Brain pericyte (primary cell): ENCODE data around the gene FRMD4A.

Experiments used
- DNase-seq: peaks from one replicate; pipeline ENCODE4 v3.0.0-alpha.2; 2012; ENCODE audit warnings: low read depth, low spot score

The FRMD4A gene

DNA sequence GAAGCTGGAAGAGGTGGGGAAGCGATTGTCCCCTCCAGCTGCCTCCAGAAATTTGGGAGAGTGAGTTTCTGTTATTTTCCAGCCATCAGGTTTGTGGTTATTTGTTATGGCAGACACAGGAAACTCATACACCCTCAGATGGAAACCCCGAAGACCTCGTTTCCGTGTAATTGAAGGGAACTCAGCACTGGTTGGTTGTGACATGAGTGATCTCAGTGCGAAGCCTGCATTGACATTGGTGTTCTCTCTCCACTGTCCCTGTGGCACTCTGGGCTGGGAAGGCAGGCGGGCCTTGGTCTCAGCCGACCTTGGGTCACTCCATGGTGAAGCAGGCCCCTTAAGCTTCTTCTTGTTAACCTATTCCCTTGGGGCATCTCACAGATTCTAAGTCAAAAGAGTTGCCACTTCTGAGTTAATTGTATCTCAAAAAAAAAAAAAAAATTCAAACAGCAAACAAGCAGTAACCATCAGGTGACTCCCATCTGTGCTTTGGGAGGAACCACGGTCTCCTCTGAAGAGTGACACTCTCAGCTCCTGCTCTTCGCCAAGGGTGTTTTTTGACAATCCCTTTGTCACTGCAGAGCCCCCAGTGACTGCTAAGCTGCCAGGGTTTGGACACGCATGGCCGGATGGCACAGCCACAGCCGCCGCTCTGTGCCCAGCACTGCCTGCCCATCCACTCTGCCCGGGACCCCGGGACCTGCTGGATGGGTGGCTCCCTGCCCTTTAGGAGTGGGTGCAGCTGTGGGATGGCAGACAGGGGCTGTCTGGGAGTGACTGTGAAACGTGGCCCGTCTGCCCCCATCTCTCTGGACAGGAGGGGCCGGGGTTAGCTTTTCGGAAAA, 510.4 kb downstream of the FRMD4A start:
- DNase-seq, result no peak

DNA sequence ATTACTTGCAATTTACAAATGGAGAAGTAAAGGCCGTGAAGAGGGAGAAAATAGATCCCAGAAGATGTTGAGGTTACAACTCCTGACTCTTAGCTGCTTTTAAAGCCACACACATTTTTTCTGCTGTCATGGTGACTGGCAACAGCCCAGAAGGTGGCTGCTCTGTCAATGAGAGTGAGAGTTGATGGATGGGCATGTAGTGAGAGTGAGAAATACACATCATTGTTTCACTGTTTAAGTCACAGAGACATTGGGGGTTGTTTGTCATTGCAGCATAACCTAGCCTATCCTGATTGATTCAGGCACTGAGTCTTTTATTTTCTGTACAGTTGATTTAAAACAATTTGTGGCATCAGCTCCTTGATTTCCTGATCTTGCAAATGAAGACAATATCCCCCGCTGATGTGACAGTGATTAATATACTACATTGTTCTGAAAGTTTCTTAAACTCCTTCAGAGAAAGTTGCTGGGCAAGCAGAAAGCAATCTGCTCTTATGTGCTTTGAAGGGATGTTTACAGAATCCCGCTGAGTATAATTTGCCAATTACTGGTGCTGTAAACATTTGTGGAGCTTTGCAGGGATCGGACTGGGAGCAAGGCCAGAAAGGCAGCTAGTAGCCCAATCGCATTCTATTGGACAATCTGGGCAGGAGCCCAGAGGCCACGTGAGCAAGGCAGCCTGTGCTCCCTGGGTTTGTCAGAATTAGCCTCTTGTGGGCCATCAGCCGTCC, 514.4 kb downstream of the FRMD4A start:
- DNase-seq, result peak; percentile 82

DNA sequence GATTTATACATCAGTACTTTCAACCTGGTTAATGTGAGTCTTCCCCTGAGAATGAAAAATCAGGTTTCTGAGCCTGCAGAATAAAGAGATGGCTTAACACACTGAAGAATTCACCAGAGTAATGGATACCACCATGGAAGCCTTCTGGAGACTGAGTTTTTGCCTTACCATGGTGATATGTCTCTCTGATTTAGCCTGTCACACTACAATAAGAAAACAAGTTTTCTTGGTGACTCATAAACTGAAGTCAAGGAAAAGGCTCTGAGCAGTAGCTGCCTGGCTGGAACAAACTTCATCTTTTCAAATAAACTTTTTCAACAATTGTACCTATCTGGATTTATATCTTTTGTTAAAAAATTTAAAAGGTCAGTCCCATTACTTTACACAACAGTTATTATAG, 515.0 kb downstream of the FRMD4A start:
- DNase-seq, result no peak

DNA sequence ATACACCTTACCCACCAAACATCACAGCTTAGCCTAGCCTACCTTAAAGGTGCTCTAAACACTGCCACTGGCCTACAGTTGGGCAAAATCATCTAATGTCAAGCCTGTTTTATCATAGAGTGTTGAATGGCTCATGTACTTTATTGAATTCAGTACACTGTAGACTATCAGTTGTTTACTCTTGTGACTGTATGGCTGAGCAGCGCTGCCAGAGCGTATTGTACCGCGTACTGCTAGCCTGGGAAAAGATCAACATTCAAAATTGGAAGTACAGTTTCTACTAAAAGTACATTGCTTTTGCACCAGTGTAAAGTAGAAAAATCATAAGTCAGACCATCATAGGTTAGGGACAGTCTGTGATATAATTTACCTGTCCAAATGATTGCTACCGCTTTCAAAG, 517.2 kb downstream of the FRMD4A start:
- DNase-seq, result no peak

DNA sequence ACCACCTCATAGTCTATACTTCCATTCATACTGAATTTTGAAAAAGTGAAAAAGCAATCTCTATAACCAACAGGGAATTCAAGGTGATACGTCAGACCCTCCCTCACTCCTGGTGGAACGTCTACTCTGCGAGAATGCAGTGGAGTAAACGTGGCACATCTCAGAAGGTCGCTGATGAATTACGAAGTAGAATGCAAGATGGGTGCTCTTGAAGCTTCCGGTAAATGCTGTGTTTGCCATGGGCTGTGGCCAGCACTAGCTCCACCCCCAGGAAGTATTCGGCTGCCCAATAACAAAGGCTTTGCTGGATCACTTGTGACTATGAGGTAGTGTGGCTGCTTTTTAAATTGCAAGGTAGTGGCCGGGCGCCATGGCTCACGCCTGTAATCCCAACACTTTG, 517.9 kb downstream of the FRMD4A start:
- DNase-seq, result no peak

DNA sequence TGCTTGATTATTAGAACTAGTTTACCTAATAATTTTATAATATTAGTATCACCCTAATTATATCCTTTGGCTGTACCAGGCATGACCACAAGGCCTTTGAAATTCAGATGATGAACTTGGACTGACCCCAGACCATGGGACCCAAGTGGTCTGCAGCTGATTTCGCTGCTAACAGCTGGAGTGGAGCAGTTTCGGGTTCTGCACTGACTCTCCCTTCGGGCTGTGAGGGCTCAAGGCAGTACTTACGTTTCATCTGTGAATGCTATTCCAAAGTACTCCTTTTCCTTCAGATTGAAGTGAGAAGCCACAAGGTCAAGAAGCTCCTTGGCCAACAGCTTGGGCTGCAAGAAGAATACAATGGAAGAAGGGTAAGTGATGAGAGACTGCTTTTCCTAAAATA, 520.2 kb downstream of the FRMD4A start:
- DNase-seq, result no peak

DNA sequence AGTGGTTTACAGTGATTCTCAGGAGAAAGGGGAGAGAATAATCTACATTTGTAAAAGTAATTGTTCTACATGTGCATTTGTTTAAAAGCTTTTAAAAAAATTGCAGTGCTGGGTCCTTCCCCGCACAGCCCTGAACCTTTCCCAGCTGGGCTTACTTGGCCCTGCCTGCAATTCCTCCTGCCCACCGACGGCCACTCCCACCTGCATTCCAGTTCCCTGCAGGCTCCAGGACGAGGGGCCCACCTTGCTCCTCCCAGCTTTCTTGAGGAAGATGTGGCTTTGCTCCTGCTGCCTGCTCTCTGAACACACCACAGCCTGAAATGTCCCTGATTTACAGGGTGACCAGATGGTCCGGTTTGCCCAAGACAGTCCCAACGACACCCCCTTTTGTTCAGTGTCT, 521.3 kb downstream of the FRMD4A start:
- DNase-seq, result no peak

DNA sequence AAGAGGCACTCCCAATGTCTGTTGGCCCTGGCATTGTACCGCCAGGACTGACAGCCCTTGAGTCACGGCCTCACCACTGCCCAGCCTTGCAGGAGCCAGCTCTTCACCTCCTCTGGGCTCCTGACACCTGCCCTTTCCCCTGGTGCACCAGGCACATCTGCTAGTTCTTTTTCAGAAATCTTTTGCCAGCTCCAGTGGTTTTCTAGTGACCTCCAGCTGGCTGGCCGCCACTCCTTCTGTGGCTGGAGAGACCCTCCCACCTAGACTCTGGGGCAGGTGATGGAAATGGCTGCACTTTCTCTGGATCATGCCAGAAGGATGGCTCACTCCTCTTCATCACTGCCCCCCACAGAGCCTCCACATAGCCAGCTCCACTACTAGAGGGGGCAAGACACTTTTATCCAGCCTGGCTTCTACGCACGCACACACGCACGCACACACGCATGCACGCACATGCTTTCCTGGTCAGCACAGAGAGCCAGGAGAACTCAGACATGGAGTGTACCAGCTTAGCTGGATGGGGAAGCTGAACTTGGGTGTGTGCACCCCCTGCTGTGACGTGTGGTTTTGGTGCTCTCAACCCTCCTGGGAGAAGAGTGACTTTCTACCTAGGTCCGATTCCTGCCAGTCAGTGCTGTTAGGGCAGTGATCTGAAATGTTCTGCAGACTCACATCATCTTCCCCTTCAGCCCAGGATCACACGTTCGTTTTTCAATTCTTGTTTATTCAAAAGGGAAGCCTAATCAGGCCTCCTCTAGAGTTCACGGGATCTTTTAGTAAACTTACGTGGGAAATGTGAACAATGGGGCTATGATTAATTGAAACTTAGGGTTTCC, 522.0 kb downstream of the FRMD4A start:
- DNase-seq, result no peak

DNA sequence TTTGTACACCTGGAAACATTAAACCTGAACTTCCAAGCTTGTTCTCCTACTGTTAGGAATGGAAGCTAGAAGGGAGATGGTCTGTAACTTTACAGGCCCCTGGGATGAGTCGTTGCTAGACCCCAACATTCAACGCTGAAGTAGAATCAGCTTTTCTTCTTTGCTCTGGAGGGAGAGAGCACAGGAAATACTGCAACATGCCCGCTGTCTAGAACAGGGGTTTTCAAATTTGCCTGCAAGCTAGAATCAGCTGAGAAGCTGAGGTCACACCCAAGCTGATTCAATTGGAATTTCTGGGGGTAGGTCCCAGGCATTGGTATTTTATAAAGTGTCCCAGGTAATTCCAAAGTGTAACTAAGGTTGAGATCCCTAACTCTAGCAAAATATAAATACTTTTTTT, 524.3 kb downstream of the FRMD4A start:
- no peak for DNase-seq

DNA sequence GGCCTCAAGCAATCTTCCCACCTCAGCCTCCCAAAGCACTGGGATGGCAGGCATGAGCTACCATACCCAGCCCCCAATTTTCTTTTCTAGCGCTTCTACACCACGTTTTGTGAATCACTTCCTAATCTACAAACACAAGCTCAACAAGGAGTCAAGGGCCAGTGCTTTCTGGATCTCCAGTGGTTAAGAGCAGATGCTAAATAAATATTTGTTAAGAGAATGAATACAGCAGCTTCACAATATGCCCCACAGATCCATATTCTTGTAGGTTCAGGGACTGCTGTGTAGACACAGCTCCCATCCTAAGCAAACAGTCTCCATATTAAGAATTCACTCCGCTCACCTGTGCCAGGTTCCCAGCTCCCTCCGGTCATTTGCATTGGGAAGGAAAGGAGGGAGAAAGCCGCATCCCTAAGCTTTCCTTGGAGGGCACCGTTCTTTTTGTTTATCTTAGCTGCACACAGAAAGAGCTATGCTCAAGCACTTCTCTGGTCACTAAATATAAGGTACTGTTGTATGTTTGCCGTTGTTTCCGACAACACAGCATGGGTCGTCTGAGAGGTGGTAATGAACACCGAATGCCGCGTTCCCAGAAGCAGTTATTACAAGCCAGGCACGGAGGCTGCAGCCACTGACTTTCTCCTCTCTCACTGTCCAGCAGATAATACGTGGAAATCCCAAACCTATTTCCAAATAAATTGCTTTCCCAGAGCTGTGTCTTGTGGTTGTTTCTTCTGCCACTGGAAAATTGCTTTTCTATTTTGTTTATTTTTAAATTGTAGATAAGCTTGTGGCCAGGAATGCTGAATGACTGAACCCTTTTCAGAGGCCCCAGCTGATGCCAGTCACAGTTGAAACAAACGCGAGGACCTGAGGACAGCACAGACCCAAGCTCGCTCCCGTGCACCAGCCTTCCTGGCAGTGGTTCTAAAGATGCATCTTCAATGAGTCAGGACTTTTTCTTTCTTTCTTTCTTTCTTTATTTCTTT, 526.9 kb downstream of the FRMD4A start:
- no peak for DNase-seq

DNA sequence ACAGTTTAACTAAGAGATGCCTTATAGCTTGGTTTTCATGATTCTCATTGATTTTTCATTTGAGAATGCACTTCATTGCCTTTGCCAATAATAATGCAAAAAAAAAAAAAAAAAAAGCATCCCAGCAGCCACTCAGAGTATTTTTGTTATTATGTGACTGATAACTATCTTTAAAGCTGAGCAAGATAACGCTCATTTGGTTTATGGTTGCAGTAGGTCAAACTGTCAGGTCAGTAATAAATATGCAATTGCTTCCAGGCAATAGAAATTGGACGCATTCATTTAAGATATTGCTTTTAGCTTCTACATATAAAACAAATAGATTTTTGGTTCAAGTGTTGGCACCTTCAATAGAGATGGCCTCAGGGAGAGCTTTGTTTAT, 528.8 kb downstream of the FRMD4A start:
- DNase-seq, result no peak

DNA sequence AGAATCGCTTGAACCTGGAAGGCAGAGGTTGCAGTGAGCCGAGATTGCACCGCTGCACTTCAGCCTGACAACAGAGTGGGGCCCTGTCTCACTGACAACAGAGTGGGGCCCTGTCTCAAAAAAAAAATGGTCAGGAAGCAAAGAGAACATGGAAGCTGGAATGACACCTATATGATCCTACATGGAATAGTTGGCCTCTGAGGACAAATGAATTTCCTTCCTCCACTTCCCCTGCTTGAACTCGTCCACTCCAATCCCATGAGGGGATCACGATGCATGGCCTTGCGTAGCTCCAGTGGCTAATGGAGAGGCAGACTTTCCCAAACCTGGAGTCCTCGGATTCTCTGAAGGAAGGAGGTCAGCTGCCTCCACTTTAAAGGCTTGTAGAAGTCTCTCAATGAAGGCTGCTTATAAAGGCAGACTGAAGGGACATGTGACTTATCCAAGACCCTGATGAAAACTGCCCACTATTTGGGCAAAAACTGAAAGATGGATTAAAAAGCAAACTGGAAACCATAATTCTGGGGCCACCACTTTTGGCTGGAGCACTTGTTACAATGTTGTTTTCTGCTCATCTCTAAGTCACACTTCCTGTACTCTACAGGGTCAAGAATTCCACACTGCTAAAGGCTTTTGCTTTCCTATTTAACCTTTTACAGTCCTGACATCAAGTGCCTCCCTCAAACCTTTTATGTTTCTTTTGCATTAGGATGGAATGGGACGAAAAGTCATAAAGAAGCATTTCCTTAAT, 529.4 kb downstream of the FRMD4A start:
- DNase-seq, result no peak

DNA sequence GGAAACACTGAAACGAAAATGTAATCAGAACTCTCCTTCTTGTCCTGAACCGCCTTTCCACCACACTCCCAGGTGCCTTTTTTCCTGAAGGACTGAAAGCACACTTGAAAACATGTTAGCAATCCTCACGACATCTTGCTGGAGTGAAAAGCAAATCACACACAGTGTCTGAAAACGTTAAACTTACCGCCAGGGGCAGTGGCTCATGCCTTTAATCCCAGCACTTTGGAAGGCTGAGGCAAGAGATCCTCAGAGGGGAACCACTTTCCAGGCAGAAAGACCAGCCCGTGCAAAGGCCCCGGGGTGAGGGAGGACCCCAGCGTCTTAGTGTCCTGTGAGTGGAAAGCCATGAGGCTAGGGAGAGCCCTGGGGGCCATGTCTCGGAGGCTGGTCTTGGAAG, 533.6 kb downstream of the FRMD4A start:
- no peak for DNase-seq

DNA sequence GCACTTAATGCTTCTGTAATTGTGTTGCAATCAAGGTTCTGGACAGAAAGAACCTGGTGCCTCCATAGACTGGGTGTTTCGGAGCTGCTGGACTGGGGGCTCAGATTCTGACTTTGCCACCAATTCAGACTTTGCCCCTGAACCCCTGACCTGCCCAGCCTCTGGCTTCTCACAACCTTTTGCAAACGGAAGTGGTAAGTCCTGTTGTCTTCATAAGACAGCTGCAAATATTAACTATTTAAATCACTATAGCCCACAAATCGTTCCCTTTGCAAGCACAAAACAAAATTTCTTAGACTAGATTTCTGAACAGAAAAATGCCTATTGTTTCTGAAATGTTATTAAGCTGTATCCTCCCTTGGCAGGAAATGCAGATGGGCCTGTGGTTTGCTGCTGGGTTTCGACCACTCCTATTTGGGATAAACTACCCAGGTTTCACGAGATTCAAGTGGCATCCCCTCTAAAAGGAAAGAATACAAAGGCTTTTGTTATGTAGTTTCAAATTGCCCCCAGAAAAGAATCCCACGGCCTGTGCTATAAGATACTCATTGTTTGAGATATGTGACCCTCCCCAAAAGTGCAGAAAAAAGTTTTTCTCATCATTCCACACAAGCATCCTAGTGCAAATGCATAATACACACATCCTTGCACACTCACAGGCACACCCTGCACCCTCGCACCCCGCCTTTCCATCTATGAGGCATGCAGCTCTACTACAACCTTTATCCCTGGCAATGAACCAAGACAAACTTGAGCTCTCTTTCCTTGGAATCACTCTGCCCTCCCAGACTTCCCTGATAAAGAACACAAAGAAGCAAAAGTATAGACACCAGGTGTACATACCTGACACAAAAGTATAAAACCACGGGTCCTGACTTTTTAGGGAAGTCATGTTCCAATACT, 534.8 kb downstream of the FRMD4A start:
- DNase-seq, result no peak

DNA sequence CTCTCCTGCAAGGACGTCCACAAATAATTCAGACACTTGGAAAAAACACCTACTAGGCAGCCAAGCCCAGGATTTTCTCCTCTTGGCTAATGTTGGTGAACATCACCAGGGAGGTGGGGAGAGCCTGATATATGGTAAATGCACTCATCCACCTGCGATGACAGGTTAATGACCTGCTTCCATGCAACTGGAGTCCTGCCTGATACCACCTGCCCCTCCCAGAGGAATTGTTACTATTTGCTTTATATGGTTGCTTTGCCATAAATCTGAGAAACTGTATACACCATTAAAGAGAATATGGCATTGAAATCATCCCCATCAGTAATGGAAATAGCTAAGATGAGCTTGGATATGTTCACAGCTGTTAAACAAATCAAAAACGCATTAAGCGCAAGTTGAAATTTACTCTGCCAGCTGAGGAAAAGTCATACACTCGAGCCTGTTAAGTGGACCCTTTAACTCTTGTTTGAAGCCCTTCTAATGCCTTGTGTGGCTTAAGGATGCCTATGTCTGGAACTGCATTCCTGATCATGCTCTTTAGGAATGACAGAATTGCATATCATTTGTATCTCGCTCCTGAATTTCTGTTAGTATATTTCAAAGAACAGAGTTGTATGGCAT, 535.6 kb downstream of the FRMD4A start:
- DNase-seq, result no peak

DNA sequence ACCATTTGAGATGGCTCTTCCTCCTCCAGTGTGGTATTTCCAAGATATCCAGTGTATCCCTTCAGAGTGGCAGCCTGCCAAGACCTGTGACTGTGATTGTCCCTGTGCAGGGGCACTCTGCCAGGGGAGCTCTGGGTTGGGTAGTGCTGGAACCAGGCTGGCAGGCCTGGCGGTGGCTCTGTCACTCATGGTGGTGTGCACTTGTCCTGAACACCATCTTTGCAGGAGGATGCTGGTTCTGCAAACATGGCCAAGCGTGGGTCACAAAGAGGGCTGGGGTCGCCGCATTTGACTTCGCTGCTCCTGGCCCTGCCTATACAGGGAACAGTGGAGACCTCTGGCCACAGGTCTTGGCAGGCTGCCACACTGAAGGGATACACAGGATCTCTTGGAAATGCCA, 538.7 kb downstream of the FRMD4A start:
- DNase-seq, result no peak

DNA sequence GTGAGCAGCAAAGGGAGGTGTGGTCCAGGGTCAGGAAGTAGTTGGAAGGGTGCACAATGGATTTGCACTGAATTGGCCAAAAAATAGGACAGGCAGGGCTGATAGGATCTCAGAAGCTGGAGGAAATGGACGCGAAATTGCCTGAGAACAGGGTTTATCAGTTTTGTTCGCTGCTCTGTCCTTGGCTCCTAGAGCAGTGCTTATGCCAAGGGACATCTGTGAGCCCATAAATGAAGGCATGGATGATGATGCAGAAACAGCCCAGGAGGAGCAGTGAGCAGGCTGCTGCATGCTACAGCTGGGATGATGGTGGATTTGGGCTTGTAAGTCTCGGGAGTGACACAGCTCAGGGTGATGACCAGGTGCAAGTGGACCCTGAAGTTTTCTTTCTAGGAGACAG, 539.2 kb downstream of the FRMD4A start:
- no peak for DNase-seq

DNA sequence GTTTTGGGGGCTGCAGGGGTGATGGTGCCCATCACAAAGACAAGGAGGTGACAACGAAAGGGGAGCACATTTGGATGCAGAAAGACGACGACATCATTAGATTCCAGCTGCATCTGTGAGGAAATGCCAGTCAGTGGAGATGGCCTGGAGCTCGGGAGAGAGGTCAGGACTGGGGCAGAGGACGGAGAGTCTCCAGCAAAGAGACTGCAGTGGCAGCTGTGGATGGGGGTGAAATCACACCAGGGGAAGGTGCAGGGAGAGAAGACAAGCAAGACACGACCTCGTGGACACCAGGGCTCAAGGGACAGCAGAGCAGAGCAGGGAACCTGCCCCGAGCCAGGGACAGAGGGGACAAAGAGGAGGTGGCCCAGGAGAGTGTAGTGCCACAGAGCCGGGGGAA, 540.5 kb downstream of the FRMD4A start:
- no peak for DNase-seq

DNA sequence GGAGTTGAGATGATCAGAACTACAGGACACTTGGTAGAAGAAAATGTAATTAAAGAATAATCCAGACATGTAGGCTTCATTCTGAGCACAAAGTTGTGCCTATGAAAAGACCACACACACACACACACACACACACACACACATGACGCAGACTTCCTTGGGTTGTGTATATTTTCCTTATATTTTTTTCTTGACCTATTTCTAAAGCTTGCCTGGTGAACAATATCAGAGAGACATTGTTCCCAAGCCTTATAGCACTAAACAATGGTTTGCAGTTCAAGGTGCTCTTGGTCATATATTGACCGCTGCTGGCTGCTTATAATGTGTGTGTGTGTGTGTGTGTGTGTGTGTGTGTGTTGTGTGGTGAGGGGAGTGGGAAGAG, 541.3 kb downstream of the FRMD4A start:
- DNase-seq, result no peak
